ENCODE data around the gene ST3GAL2. TPM values are rescaled to one million over a fixed set of nuclear protein-coding genes. Genes with fewer than 3 reads are reported as not detected.

Gene ST3GAL2
- total and polyA plus RNA-seq, 7 experiments from 2014 or later, result 11.3 to 35.9 (median 28.5) TPM

- Mint-ChIP-seq H3K27ac (no peak overlapping the region), H3K9me3 (no peaks in the 10 kb centered on the region), H3K36me3 (peaks cover 0 to 2% (median 0%) of the 10 kb centered on the region in 5 donors), H3K4me3 (peak overlapping the region in 3 of 10 donors; percentile 21 to 71 (median 22)), H3K4me1 (peaks cover 18 to 29% (median 22%) of the 10 kb centered on the region in 7 donors), H3K27me3 (no peaks in the 10 kb centered on the region)
- DNase-seq, result no peak
- H3K27ac ChIP-seq (ENCODE audit: low read depth, low read length), result no peak overlapping the region
- CTCF ChIA-PET, result interaction anchor here (1.1 kb wide), 1 partner anchor 27 kb away, joined by 4 read pairs; no protein-coding TSS in a partner anchor
- no peak overlapping the region for H3K4me3 ChIP-seq (ENCODE audit: low read length)
- H3K27me3 ChIP-seq (ENCODE audit: control insufficient read depth in 2 of 2, insufficient read depth in 2 of 2, low read length in 2 of 2), result no peaks in the 10 kb centered on the region
- intact Hi-C loops (cut with micrococcal nuclease), result no loop called here
- H3K9me3 ChIP-seq (ENCODE audit: control insufficient read depth in 2 of 3, low read length in 3 of 3), result no peaks in the 10 kb centered on the region
- POLR2A ChIA-PET, result interaction anchor here (0.7 to 4.3 kb wide), 2 partner anchors 12 to 33 kb away, joined by 3 to 29 read pairs; partner anchors contain the start of gene FCSK
- no peaks in the 10 kb centered on the region for H3K36me3 ChIP-seq (ENCODE audit: control insufficient read depth in 2 of 3, insufficient read depth in 3 of 3, low read length in 3 of 3)
- ATAC-seq, result no peak
- H3K4me1 ChIP-seq (ENCODE audit: control insufficient read depth in 2 of 2, insufficient read depth in 2 of 2, low read length in 2 of 2), result peaks cover 11 to 23% of the 10 kb centered on the region in 2 donors
Measured at GRCh38 chr16:70441406-70441990, 2.6 kb upstream of the ST3GAL2 start.

- DNase-seq (no peak), ATAC-seq (no peak)
- Mint-ChIP-seq H3K4me1 (peaks cover 18 to 36% (median 31%) of the 10 kb centered on the region in 7 donors), H3K9me3 (no peaks in the 10 kb centered on the region), H3K4me3 (peak overlapping the region; percentile 89 to 99 (median 94)), H3K36me3 (peaks cover 0 to 4% (median 0%) of the 10 kb centered on the region in 5 donors), H3K27ac (peak overlapping the region in 8 of 9 donors; percentile 48 to 94 (median 80)), H3K27me3 (no peaks in the 10 kb centered on the region)
- Histone ChIP-seq H3K4me1 (ENCODE audit: control insufficient read depth in 2 of 2, insufficient read depth in 2 of 2, low read length in 2 of 2) (peaks cover 11 to 23% of the 10 kb centered on the region in 2 donors), H3K4me3 (ENCODE audit: low read length) (peak overlapping the region; percentile 82), H3K36me3 (ENCODE audit: control insufficient read depth in 2 of 3, insufficient read depth in 3 of 3, low read length in 3 of 3) (no peaks in the 10 kb centered on the region), H3K27me3 (ENCODE audit: control insufficient read depth in 2 of 2, insufficient read depth in 2 of 2, low read length in 2 of 2) (no peaks in the 10 kb centered on the region), H3K27ac (ENCODE audit: low read depth, low read length) (no peak overlapping the region), H3K9me3 (ENCODE audit: control insufficient read depth in 2 of 3, low read length in 3 of 3) (no peaks in the 10 kb centered on the region)
- ChIA-PET CTCF (interaction anchor here (0.6 to 1.6 kb wide), 3 partner anchors 14 to 248 kb away, joined by 3 to 5 read pairs (median 3); partner anchors contain the start of gene FCSK), POLR2A (interaction anchor here (0.6 to 5.7 kb wide), 8 partner anchors 10 to 94 kb away, joined by 3 to 59 read pairs (median 4); partner anchors contain the start of genes DDX19A and FCSK)
- intact Hi-C loops (cut with micrococcal nuclease), result no loop called here
Measured at GRCh38 chr16:70440009-70440692, 1.3 kb upstream of the ST3GAL2 start.

GRCh38 chr16:70438585-70438968 lies 323 bp downstream of the ST3GAL2 start:
- Mint-ChIP-seq H3K36me3 (peaks cover 0 to 11% (median 0%) of the 10 kb centered on the region in 5 donors), H3K27ac (peak overlapping the region; percentile 76 to 97 (median 90)), H3K9me3 (no peaks in the 10 kb centered on the region), H3K4me3 (peak overlapping the region; percentile 88 to 99 (median 96)), H3K27me3 (no peaks in the 10 kb centered on the region), H3K4me1 (peaks cover 25 to 52% (median 43%) of the 10 kb centered on the region in 7 donors)
- Histone ChIP-seq H3K9me3 (ENCODE audit: control insufficient read depth in 2 of 3, low read length in 3 of 3) (no peaks in the 10 kb centered on the region), H3K4me1 (ENCODE audit: control insufficient read depth in 2 of 2, insufficient read depth in 2 of 2, low read length in 2 of 2) (peaks cover 11 to 23% of the 10 kb centered on the region in 2 donors), H3K27me3 (ENCODE audit: control insufficient read depth in 2 of 2, insufficient read depth in 2 of 2, low read length in 2 of 2) (no peaks in the 10 kb centered on the region), H3K36me3 (ENCODE audit: control insufficient read depth in 2 of 3, insufficient read depth in 3 of 3, low read length in 3 of 3) (no peaks in the 10 kb centered on the region), H3K27ac (ENCODE audit: low read depth, low read length) (peak overlapping the region; percentile 58), H3K4me3 (ENCODE audit: low read length) (peak overlapping the region; percentile 67)
- no peak for ATAC-seq
- ChIA-PET CTCF (interaction anchor here (0.6 to 1.5 kb wide), 2 partner anchors 58 to 88 kb away, joined by 3 to 7 read pairs; no protein-coding TSS in a partner anchor), POLR2A (interaction anchor here (0.9 to 5.7 kb wide), 12 partner anchors 11 to 96 kb away, joined by 3 to 59 read pairs (median 4); partner anchors contain the start of genes DDX19A and FCSK)
- no peak for DNase-seq
- intact Hi-C loops (cut with micrococcal nuclease), result loop anchor here (2.0 to 5.0 kb wide), 5 partner anchors 16 to 1051 kb away; partner anchors contain the start of genes EXOSC6 (in 1 of the 2), FCSK (in 1 of the 2) and TERF2 (in 1 of the 2)

- H3K36me3 Mint-ChIP-seq, result peaks cover 0 to 11% (median 0%) of the 10 kb centered on the region in 5 donors
- ChIA-PET POLR2A (interaction anchor here (0.9 to 5.7 kb wide), 11 partner anchors 16 to 95 kb away, joined by 3 to 59 read pairs (median 3); partner anchors contain the start of genes DDX19A and FCSK), CTCF (interaction anchor here (0.6 to 1.5 kb wide), 2 partner anchors 57 to 87 kb away, joined by 3 to 7 read pairs; no protein-coding TSS in a partner anchor)
- H3K9me3 Mint-ChIP-seq, result no peaks in the 10 kb centered on the region
- no peak for ATAC-seq
- Histone ChIP-seq H3K4me3 (ENCODE audit: low read length) (peak overlapping the region; percentile 67), H3K27ac (ENCODE audit: low read depth, low read length) (peak overlapping the region; percentile 58), H3K4me1 (ENCODE audit: control insufficient read depth in 2 of 2, insufficient read depth in 2 of 2, low read length in 2 of 2) (peaks cover 11 to 25% of the 10 kb centered on the region in 2 donors), H3K27me3 (ENCODE audit: control insufficient read depth in 2 of 2, insufficient read depth in 2 of 2, low read length in 2 of 2) (no peaks in the 10 kb centered on the region), H3K9me3 (ENCODE audit: control insufficient read depth in 2 of 3, low read length in 3 of 3) (no peaks in the 10 kb centered on the region), H3K36me3 (ENCODE audit: control insufficient read depth in 2 of 3, insufficient read depth in 3 of 3, low read length in 3 of 3) (no peaks in the 10 kb centered on the region)
- peak overlapping the region; percentile 76 to 97 (median 90) for H3K27ac Mint-ChIP-seq
- peak in 3 of 9 donors; percentile 19 to 40 (median 21) for DNase-seq
- H3K4me3 Mint-ChIP-seq, result peak overlapping the region; percentile 88 to 99 (median 96)
- intact Hi-C loops (cut with micrococcal nuclease), result loop anchor here (2.0 to 5.0 kb wide), 5 partner anchors 17 to 1051 kb away; partner anchors contain the start of genes EXOSC6 (in 1 of the 2), FCSK (in 1 of the 2) and TERF2 (in 1 of the 2)
- no peaks in the 10 kb centered on the region for H3K27me3 Mint-ChIP-seq
- peaks cover 32 to 59% (median 50%) of the 10 kb centered on the region in 7 donors for H3K4me1 Mint-ChIP-seq
Measured at GRCh38 chr16:70437582-70438557, 1.0 kb downstream of the ST3GAL2 start.

DNA sequence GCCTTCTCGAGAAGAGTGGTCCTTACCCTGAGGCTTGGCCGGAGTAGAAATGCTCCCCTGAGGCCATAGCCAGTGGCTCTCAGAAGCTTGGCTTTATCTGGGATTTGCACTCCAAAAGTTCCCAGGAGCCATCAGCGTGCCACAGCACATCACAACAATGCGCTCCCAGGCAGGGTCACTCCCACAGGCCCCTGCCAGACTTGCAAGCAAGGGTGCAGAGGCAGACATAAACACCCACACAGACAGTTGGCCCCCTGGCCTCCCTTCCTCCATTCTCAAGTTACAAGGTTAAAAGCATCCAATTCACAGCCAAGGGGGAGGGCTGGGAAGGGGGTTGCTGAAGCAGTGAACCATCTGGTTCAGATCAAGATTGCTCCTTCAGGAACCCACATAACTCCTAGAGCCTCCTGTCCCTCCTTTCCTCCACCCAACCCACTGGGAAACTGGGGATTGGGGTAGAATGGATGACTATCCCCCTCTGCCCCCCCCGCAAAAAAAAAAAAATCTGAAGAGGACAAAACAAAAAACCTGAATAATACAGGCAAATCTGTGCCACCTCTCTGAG lies 1.8 kb downstream of the ST3GAL2 start:
- ATAC-seq (no peak), DNase-seq (no peak)
- intact Hi-C loops (cut with micrococcal nuclease), result loop anchor here in 1 of 2 donors (5.0 kb wide), 2 partner anchors 35 to 1050 kb away; partner anchors contain the start of gene TERF2
- ChIA-PET CTCF (no interaction called here), POLR2A (interaction anchor here (2.6 to 5.7 kb wide), 3 partner anchors 16 to 91 kb away, joined by 9 to 59 read pairs (median 29); partner anchors contain the start of genes DDX19A and FCSK)
- Histone ChIP-seq H3K4me3 (ENCODE audit: low read length) (no peak overlapping the region), H3K9me3 (ENCODE audit: control insufficient read depth in 2 of 3, low read length in 3 of 3) (no peaks in the 10 kb centered on the region), H3K36me3 (ENCODE audit: control insufficient read depth in 2 of 3, insufficient read depth in 3 of 3, low read length in 3 of 3) (no peaks in the 10 kb centered on the region), H3K27me3 (ENCODE audit: control insufficient read depth in 2 of 2, insufficient read depth in 2 of 2, low read length in 2 of 2) (no peaks in the 10 kb centered on the region), H3K27ac (ENCODE audit: low read depth, low read length) (peak overlapping the region; percentile 58), H3K4me1 (ENCODE audit: control insufficient read depth in 2 of 2, insufficient read depth in 2 of 2, low read length in 2 of 2) (peaks cover 11 to 31% of the 10 kb centered on the region in 2 donors)
- Mint-ChIP-seq H3K4me1 (peaks cover 37 to 67% (median 57%) of the 10 kb centered on the region in 7 donors), H3K4me3 (peak overlapping the region; percentile 88 to 99 (median 96)), H3K27ac (peak overlapping the region in 8 of 9 donors; percentile 76 to 97 (median 91)), H3K27me3 (no peaks in the 10 kb centered on the region), H3K36me3 (peaks cover 0 to 11% (median 0%) of the 10 kb centered on the region in 5 donors), H3K9me3 (no peaks in the 10 kb centered on the region)

All from naive thymus-derived CD4-positive, alpha-beta T cell (primary cell).